IPS-15b (cell line): ENCODE data around the gene ZNF808.
"Not testable (repeated sequence)": the region's sequence is repeated elsewhere in the genome, so short reads cannot be mapped to it uniquely, and the experiment has no call there.

Experiments
- H3K27me3 ChIP-seq: one replicate; pipeline ENCODE4 v1.6.1; 2013; ENCODE audit warnings: low read length; ENCODE audit not compliant: control insufficient read depth, insufficient read depth
- H3K36me3 ChIP-seq: one replicate; pipeline ENCODE4 v1.6.1; 2013; ENCODE audit warnings: low read length; ENCODE audit not compliant: control insufficient read depth, insufficient read depth
- H3K4me1 ChIP-seq: one replicate; pipeline ENCODE4 v1.6.1; 2013; ENCODE audit warnings: mild to moderate bottlenecking, low read length; ENCODE audit not compliant: control insufficient read depth, insufficient read depth
- H3K4me3 ChIP-seq: one replicate; pipeline ENCODE4 v1.5.1; 2013; ENCODE audit warnings: low read depth, low read length
- H3K9ac ChIP-seq: one replicate; pipeline ENCODE4 v1.6.1; 2013; ENCODE audit warnings: low read depth, mild to moderate bottlenecking, low read length
- H3K9me3 ChIP-seq: one replicate; pipeline ENCODE4 v1.6.1; 2013; ENCODE audit warnings: mild to moderate bottlenecking, low read length; ENCODE audit not compliant: control insufficient read depth, insufficient read depth

The ZNF808 gene

GRCh38 chr19:52538815-52539214, 11.3 kb downstream of the ZNF808 start:
- H3K36me3 ChIP-seq, H3K9ac ChIP-seq, H3K4me3 ChIP-seq, H3K4me1 ChIP-seq, H3K9me3 ChIP-seq, H3K27me3 ChIP-seq: not testable (repeated sequence)

- H3K4me1 ChIP-seq, H3K9ac ChIP-seq, H3K4me3 ChIP-seq, H3K9me3 ChIP-seq, H3K36me3 ChIP-seq, H3K27me3 ChIP-seq: not testable (repeated sequence)
These were observed 13.7 kb downstream of the ZNF808 start for GRCh38 chr19:52541176-52541575.

DNA sequence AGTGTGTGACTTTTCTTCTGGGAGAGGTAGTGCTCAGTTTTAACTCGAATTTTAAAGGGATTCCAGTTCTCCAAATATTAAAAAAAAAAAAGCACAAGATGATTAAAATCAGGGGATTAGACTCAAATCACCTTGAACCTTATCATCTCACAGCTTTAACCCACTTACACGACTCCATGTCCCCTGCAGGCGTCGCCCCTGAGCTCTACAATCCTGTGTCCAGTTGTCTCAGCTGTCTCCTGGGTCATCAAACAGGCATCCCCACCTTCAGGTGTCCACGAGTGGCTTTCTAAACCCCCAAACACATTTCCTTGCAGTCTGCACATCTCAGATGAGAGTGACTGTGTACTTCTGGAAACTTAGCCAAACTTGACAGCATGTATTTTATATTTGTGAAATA, 14.1 kb downstream of the ZNF808 start:
- Histone ChIP-seq H3K4me1 (no peaks in the 10 kb centered on the region), H3K4me3 (no peak overlapping the region), H3K9me3 (no peaks in the 10 kb centered on the region), H3K27me3 (no peaks in the 10 kb centered on the region), H3K9ac (no peak overlapping the region), H3K36me3 (no peaks in the 10 kb centered on the region)

- not testable (repeated sequence) for H3K9me3 ChIP-seq, H3K9ac ChIP-seq
These were observed 15.1 kb downstream of the ZNF808 start for GRCh38 chr19:52542541-52542940.

GRCh38 chr19:52542984-52543664, 15.7 kb downstream of the ZNF808 start:
- Histone ChIP-seq H3K4me1 (no peaks in the 10 kb centered on the region), H3K36me3 (no peaks in the 10 kb centered on the region), H3K4me3 (no peak overlapping the region), H3K9me3 (no peaks in the 10 kb centered on the region), H3K9ac (no peak overlapping the region), H3K27me3 (no peaks in the 10 kb centered on the region)

More at GRCh38 chr19:52542541-52542940, 15.1 kb downstream of the ZNF808 start:
- H3K36me3 ChIP-seq, H3K4me1 ChIP-seq, H3K27me3 ChIP-seq, H3K4me3 ChIP-seq: not testable (repeated sequence)

DNA sequence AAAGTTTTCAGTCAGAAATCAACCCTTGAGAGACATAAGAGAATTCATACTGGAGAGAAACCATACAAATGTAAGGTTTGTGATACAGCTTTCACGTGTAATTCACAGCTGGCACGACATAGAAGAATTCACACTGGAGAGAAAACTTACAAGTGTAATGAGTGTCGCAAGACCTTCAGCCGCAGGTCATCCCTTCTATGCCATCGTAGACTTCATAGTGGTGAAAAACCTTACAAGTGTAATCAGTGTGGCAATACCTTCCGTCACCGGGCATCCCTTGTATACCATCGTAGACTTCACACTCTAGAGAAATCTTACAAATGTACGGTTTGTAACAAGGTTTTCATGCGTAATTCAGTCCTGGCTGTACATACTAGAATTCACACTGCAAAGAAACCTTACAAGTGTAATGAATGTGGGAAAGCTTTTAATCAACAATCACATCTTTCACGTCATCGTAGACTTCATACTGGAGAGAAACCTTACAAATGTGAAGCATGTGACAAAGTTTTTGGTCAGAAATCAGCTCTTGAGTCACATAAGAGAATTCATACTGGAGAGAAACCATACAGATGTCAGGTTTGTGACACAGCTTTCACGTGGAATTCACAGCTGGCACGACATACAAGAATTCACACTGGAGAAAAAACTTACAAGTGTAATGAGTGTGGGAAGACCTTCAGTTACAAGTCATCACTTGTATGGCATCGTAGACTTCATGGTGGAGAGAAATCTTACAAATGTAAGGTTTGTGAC, 26.9 kb downstream of the ZNF808 start:
- Histone ChIP-seq H3K27me3 (no peaks in the 10 kb centered on the region), H3K36me3 (peaks cover 24% of the 10 kb centered on the region), H3K4me3 (no peak overlapping the region), H3K9me3 (peaks cover 17% of the 10 kb centered on the region), H3K4me1 (peaks cover under 1% of the 10 kb centered on the region), H3K9ac (no peak overlapping the region)

DNA sequence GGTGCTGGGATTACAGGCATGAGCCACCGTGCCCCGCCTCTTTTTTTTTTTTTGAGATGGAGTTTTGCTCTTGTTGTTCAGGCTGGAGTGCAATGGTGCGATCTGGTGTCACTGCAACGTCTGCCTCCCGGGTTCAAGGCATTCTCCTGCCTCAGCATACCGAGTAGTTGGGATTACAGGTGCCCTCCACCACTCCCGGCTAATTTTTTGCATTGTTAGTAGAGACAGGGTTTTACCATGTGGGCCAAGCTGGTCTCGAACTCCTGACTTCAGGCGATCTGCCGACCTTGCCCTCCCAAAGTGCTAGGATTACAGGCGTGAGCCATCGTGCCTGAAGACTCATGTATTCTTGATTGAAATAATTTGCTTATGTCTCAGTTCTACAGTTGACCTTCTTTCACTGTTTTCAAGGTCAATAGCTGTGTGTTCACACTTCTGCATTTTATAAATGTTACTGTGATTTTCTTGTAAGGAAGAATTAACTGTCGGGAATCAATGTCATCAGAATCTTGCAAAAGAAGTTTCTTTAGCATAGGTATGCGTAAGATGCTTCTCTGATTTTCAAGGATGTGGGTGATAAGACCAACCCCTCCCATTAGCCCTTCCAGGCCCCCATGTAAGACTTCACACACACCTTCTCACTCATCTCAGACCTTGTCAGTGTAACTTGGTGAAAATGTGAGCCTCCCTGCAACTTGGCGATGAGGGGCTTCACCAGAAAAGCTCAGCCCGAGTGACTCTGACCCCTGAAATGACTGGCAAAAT, 29.9 kb downstream of the ZNF808 start:
- Histone ChIP-seq H3K36me3 (peaks cover 18% of the 10 kb centered on the region), H3K9me3 (peaks cover 17% of the 10 kb centered on the region)

GRCh38 chr19:52558732-52559445, 31.4 kb downstream of the ZNF808 start:
- not testable (repeated sequence) for H3K4me1 ChIP-seq, H3K9ac ChIP-seq, H3K27me3 ChIP-seq, H3K4me3 ChIP-seq
- Histone ChIP-seq H3K36me3 (peaks cover 15% of the 10 kb centered on the region), H3K9me3 (peaks cover 11% of the 10 kb centered on the region)

More for the DNA sequence above, 29.9 kb downstream of the ZNF808 start:
- Histone ChIP-seq H3K27me3 (no peaks in the 10 kb centered on the region), H3K9ac (no peak overlapping the region), H3K4me3 (no peak overlapping the region), H3K4me1 (peaks cover 5% of the 10 kb centered on the region)

- H3K27me3 ChIP-seq, H3K4me3 ChIP-seq, H3K4me1 ChIP-seq, H3K36me3 ChIP-seq, H3K9me3 ChIP-seq, H3K9ac ChIP-seq: not testable (repeated sequence)
These were observed 34.1 kb downstream of the ZNF808 start for GRCh38 chr19:52561611-52562010.

- Histone ChIP-seq H3K4me3 (no peak overlapping the region), H3K36me3 (no peaks in the 10 kb centered on the region), H3K9ac (no peak overlapping the region), H3K4me1 (peaks cover 10% of the 10 kb centered on the region), H3K27me3 (no peaks in the 10 kb centered on the region), H3K9me3 (no peaks in the 10 kb centered on the region)
These were observed 38.7 kb downstream of the ZNF808 start for GRCh38 chr19:52566121-52566520.

DNA sequence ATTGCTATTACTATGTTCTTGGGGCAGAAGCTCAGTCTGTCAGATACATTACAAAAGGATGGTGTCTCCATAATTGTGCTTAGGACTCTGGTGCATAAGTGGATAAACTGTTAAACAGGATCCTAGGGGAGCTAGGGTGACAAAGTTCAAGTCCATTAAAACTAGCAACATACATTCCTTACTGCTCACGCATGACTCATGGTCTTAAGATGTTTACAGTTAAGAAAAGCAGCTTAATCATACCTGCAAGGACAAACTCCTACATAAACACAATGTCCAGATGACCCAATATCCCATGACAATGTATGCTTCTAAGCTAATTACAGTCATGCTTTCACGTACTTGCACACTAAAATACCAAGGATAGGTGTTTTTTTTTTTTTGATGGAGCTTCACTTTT, 39.1 kb downstream of the ZNF808 start:
- Histone ChIP-seq H3K9ac (no peak overlapping the region), H3K4me1 (peaks cover 11% of the 10 kb centered on the region), H3K27me3 (no peaks in the 10 kb centered on the region), H3K36me3 (no peaks in the 10 kb centered on the region), H3K9me3 (no peaks in the 10 kb centered on the region), H3K4me3 (no peak overlapping the region)
